Stomach (tissue), 9 donors: Measurements from ENCODE around the gene PRKAA1. TPM values are rescaled to one million over a fixed set of nuclear protein-coding genes. Genes with fewer than 3 reads are reported as not detected.
A peak's percentile ranks its signal among the peaks of the same experiment; 100 is the strongest.

Source experiments
- DNase-seq, 2 donors: peaks; one replicate each; pipeline versions ENCODE4 v3.0.0 to v3.0.0-alpha.2; 2013 to 2019
- H3K27ac ChIP-seq, 5 donors: fragments of 200-600 bp in 4 of 5; sonication (generic) in 4 of 5; one replicate each; pipeline ENCODE4 v1.5.1; 2013 to 2019; ENCODE audit warnings: mild to moderate bottlenecking in 1 of 5, moderate library complexity in 1 of 5
- H3K27me3 ChIP-seq, 3 donors: fragments of 200-600 bp; sonication (generic); one replicate each; pipeline ENCODE4 v1.5.1; 2017 to 2019; ENCODE audit warnings: mixed run types in 1 of 3
- H3K36me3 ChIP-seq, 4 donors: fragments of 200-600 bp; sonication (generic); 1 replicate in 3 of 4; 2 replicates in 1 of 4; pipeline ENCODE4 v1.5.1; 2016 to 2019
- H3K4me1 ChIP-seq, 4 donors: fragments of 200-600 bp; sonication (generic); one replicate each; pipeline ENCODE4 v1.5.1; 2016 to 2019
- H3K4me3 ChIP-seq, 4 donors: fragments of 200-600 bp; sonication (generic) in 3 of 4; one replicate each; pipeline ENCODE4 v1.5.1; 2016 to 2019; ENCODE audit warnings: mild to moderate bottlenecking in 1 of 4
- H3K9me3 ChIP-seq, 4 donors: fragments of 200-600 bp; sonication (generic); one replicate each; pipeline ENCODE4 v1.5.1; 2016 to 2019
- CTCF ChIP-seq, 7 experiments: fragments of 450-650 bp in 4 of 7; fragments of 200-600 bp in 3 of 7; sonication (generic) in 3 of 7; IDR thresholded peaks; one replicate each; pipeline ENCODE4 v1.5.1; 2016 to 2019; ENCODE audit warnings: antibody characterized with exemption in 7 of 7, control low read depth in 2 of 7, mild to moderate bottlenecking in 1 of 7
- EP300 ChIP-seq: sonication (generic); formaldehyde crosslinking; IDR thresholded peaks from one replicate; pipeline ENCODE4 v1.6.1; 2017; ENCODE audit warnings: antibody characterized with exemption
- POLR2A ChIP-seq, 4 donors: fragments of 450-650 bp; IDR thresholded peaks; one replicate each; pipeline ENCODE4 v1.6.1; 2016; ENCODE audit warnings: antibody characterized with exemption in 4 of 4, control low read depth in 2 of 4, mild to moderate bottlenecking in 1 of 4, moderate library complexity in 1 of 4
- POLR2AphosphoS5 ChIP-seq, 3 donors: sonication (generic); formaldehyde crosslinking; IDR thresholded peaks; one replicate each; pipeline ENCODE4 v1.6.1; 2016; ENCODE audit warnings: antibody characterized with exemption in 3 of 3
- WGBS, 5 donors: extraction: QIAGEN DNeasy Blood & Tissue Kit in 3 of 5; methylation state at CpG; one replicate each; pipeline versions ENCODE4 v1.1.5 to v1.1.7; 2013 to 2018; 5-methylcytosine and 5-hydroxymethylcytosine counted together
- intact Hi-C: fragments of 100-400 bp; cut with DNase I; formaldehyde crosslinking; loops from one replicate; pipeline ENCODE4 v1.15.1; 2023; ENCODE audit warnings: low total_unique reads
- polyA plus RNA-seq, 3 donors: library from polyadenylated mRNA; stranded (reverse); fragments of 200-250 nt; gene quantifications; one replicate each; pipeline ENCODE4 v1.2.3, GENCODE V29; 2013
- total RNA-seq, 5 donors: library from RNA; depleted of rRNA; stranded (reverse); fragments of >200 nt; gene quantifications; one replicate each; pipeline versions ENCODE4 v1.1.0 to v1.2.3, GENCODE V29; 2014 to 2016
- donor health status: healthy with polysubstance abuse.
- donor health status: Bipolar disorder and iron deficiency.
- donor health status: healthy.

Gene PRKAA1
- total and polyA plus RNA-seq, 8 donors: 17.8 to 170 (median 58.2) TPM

- TF ChIP-seq POLR2AphosphoS5 (IDR thresholded peaks at IDR 0.05) (no peak), CTCF (IDR thresholded peaks at IDR 0.05) (no peak), POLR2A (IDR thresholded peaks at IDR 0.05) (no peak), EP300 (no peak)
- Histone ChIP-seq H3K27ac (no peak overlapping the region), H3K9me3 (no peaks in the 10 kb centered on the region), H3K4me3 (no peak overlapping the region), H3K4me1 (peaks cover 5 to 32% (median 15%) of the 10 kb centered on the region in 4 donors), H3K27me3 (no peaks in the 10 kb centered on the region), H3K36me3 (peaks cover under 1 to 15% (median 10%) of the 10 kb centered on the region in 4 donors)
- 29 to 39% (median 32%) methylated on average over 4 of the region's 4 CpGs for WGBS, 5 donors
- DNase-seq: peak in 1 of 2 donors; percentile 34
- intact Hi-C loops: no loop called here
Measured at GRCh38 chr5:40746703-40747102, 51.5 kb downstream of the PRKAA1 start.

- Histone ChIP-seq H3K4me3 (no peak overlapping the region), H3K36me3 (peaks cover 8 to 39% (median 36%) of the 10 kb centered on the region in 4 donors), H3K27ac (no peak overlapping the region), H3K9me3 (no peaks in the 10 kb centered on the region), H3K27me3 (no peaks in the 10 kb centered on the region), H3K4me1 (peaks cover 5 to 30% (median 15%) of the 10 kb centered on the region in 4 donors)
- TF ChIP-seq POLR2AphosphoS5 (IDR thresholded peaks at IDR 0.05) (no peak), CTCF (IDR thresholded peaks at IDR 0.05) (no peak), POLR2A (IDR thresholded peaks at IDR 0.05) (no peak), EP300 (no peak)
- no peak for DNase-seq
- WGBS, 5 donors: 86 to 92% (median 90%) methylated on average over 2 of the region's 2 CpGs
- intact Hi-C loops: no loop called here
Measured at GRCh38 chr5:40743771-40744170, 54.4 kb downstream of the PRKAA1 start.

GRCh38 chr5:40738502-40738901, 59.7 kb downstream of the PRKAA1 start:
- no peak overlapping the region for H3K4me3 ChIP-seq
- H3K9me3 ChIP-seq: no peaks in the 10 kb centered on the region
- H3K27ac ChIP-seq: no peak overlapping the region
- TF ChIP-seq CTCF (IDR thresholded peaks at IDR 0.05) (no peak), POLR2A (IDR thresholded peaks at IDR 0.05) (no peak), POLR2AphosphoS5 (IDR thresholded peaks at IDR 0.05) (no peak), EP300 (no peak)
- peaks cover 24 to 39% (median 32%) of the 10 kb centered on the region in 4 donors for H3K4me1 ChIP-seq
- DNase-seq: no peak
- peaks cover 8 to 32% (median 30%) of the 10 kb centered on the region in 4 donors for H3K36me3 ChIP-seq
- H3K27me3 ChIP-seq: no peaks in the 10 kb centered on the region
- intact Hi-C loops: no loop called here

GRCh38 chr5:40736103-40736875, 61.9 kb downstream of the PRKAA1 start:
- TF ChIP-seq POLR2A (IDR thresholded peaks at IDR 0.05): no peak
- TF ChIP-seq CTCF (IDR thresholded peaks at IDR 0.05): peak in 5 of 7 experiments; percentile 30 to 76 (median 57)
- TF ChIP-seq POLR2AphosphoS5 (IDR thresholded peaks at IDR 0.05): no peak
- no peak for TF ChIP-seq EP300
- DNase-seq: peak in 1 of 2 donors; percentile 82
- Histone ChIP-seq H3K9me3 (no peaks in the 10 kb centered on the region), H3K27ac (peak overlapping the region in 1 of 5 donors; percentile 59), H3K27me3 (no peaks in the 10 kb centered on the region), H3K4me1 (peaks cover 26 to 43% (median 35%) of the 10 kb centered on the region in 4 donors), H3K36me3 (peaks cover 3 to 25% (median 22%) of the 10 kb centered on the region in 4 donors), H3K4me3 (no peak overlapping the region)
- WGBS, 5 donors: 0 to 8% (median 3%) methylated on average over 1 of the region's 1 CpG
- intact Hi-C loops: no loop called here
